ENCODE measurements around the gene IRF7.
"Not testable (repeated sequence)": the region's sequence is repeated elsewhere in the genome, so short reads cannot be mapped to it uniquely, and the experiment has no call there.

Gene IRF7

DNA sequence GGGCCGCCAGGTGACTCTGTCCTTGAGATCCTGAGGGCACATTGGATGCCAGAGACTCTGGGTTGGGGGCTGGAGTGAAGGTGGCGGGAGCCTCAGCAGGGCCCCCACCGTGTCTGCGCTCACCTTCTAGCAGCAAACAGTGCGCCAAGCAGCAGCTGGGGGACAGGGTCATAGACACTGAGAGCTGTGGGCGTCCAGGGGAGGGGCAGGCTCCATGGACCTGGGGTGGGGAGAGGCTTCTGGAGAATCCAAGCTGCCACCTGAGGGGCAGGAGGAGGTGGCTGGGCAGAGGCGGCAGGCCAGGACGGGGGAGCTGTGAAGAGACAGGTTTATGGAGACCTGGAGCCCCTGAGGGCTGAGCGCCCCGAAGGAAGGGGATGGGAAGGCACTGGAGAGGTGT, 31.5 kb downstream of the IRF7 start:
- in situ Hi-C loops (cut with MboI; ENCODE audit: low sequenced_read_pairs) = no loop called here

DNA sequence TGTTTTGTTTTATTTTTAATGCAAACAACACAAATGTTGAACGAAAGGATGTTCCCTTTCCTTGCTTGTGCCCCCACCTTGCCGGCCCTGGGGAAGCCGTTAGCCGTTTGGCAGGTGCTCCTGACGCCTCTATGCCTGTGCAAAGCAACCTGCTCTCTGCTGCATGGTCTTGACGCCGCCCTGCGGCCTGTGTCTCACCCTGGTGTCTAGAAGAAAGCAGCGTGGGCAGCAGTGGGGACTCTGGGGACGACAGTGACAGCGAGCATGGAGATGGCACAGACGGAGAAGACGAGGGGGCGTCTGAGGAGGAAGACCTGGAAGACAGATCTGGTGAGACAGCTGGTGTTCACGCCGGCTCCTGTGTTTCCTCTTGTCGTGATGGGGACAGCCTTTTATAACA, 34.0 kb downstream of the IRF7 start:
- in situ Hi-C loops (cut with MboI; ENCODE audit: low sequenced_read_pairs) = no loop called here

DNA sequence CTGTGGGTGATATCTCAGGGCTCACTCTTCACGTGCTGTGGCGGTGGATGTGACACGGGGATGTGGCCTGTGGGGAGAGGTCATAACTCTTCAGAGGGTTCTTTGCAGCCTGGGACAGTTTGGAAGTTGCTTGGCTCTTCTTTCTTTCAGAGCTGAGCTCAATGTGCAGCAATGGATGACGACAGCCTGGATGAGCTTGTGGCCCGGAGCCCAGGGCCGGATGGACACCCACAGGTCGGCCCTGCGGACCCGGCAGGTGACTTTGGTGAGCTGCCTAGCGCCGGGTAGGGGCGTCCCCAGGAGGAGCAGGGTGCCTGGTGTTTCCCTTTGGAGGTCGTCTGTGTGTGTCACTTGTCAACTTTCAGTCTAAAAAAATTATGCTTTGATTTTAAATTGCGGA, 34.4 kb downstream of the IRF7 start:
- in situ Hi-C loops (cut with MboI; ENCODE audit: low sequenced_read_pairs) = no loop called here

DNA sequence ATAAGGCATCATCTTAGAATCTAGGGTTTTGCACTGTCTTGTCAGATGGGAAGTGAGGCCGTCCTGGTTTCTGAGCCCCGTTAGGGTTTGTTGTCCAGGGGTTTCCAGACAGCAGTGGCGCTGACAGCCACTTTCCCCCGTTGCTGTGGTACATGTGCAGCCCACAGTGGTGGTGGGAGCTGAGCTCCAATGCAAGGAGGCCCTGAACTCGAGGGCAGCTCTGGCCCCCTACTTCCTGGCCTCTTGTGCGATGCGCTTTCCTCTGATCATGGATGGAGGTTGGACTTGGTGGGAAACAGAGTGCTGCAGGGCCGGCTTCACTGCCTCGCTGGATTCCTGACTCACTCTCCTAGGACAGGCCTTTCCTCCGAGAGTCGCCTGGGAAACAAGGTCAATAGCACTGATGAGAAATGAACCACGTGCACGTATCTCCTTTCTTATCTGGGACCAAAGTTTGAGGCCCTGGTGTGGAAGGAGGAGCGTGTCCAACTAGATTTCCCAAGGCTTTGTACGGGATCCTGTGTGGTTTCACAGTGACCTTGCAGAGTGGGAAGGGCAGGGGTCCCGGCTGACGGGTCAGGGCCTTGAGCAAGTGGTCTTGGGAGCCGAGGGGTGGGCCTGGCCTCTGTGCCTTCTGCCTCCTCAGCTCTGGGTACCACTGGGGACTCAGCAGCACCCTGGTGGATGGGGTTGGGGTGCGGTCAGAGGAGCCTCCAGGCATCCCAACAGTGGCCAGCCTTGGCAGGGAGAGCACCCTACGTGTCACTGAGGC, 35.7 kb downstream of the IRF7 start:
- in situ Hi-C loops (cut with MboI; ENCODE audit: low sequenced_read_pairs) = no loop called here

GRCh38 chr11:578276-579035, 37.3 kb downstream of the IRF7 start:
- in situ Hi-C loops (cut with MboI; ENCODE audit: low sequenced_read_pairs) = no loop called here

DNA sequence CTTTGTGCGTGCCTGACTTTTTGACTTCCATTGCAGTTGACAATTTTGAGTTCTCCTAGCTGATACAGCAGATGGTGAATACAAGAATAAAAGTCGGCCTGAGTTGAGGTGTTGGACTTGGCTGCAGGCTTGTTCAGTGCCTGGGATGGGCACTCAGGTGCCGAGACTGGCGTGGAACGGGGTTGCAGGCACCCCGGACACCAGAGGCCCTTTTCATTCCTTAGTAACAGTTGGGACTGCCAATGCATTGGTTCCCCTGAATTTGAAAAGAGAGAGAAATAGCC, 38.2 kb downstream of the IRF7 start:
- in situ Hi-C loops (cut with MboI; ENCODE audit: low sequenced_read_pairs) = no loop called here

- in situ Hi-C loops (cut with MboI; ENCODE audit: low sequenced_read_pairs) = no loop called here
Measured at GRCh38 chr11:576811-577610, 38.7 kb downstream of the IRF7 start.

- in situ Hi-C loops (cut with MboI; ENCODE audit: low sequenced_read_pairs) = no loop called here
Measured at GRCh38 chr11:575996-576768, 39.6 kb downstream of the IRF7 start, which contains the start of gene PHRF1. PHRF1 (plus strand) TSS chr11:576470; CDS start chr11:581513, 5,043 bp downstream.

DNA sequence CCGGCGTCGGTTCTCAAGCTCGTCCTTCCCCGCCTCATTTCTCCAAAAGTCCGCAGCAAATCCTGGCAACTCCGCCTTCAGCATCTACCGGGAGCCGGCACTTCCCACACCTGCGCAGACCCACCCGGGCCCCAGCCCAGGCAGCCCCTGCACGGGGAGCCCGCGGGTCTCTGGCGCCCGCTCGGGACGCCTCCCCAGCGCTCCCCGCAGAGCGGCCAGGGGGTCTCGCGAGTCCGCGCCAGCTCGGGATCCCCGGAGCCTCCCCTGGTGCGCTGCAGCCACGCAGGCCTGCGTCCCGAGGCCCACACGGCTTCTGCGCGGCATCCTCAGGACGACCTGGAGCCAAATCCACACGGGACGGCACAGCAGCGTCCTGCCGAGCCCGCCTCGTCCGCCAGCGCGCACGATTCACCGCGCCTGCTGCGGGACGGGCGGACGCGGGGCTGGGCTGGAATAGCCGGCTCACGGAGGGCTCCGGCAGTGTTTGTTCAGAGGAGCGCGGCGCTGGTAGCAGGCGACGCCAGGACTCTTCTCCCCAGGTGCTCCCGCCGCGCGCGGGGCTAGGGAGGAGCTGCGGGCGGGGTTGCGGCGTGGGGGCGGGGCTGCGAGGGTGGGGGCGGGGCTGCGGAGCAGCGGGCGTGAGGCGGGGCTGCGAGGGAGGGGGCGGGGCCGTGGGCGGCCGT, 40.3 kb downstream of the IRF7 start:
- in situ Hi-C loops (cut with MboI; ENCODE audit: low sequenced_read_pairs) = no loop called here

- in situ Hi-C loops (cut with MboI; ENCODE audit: low sequenced_read_pairs) = no loop called here
Measured at GRCh38 chr11:574632-575312, 41.0 kb downstream of the IRF7 start.

GRCh38 chr11:574031-574570, 41.6 kb downstream of the IRF7 start:
- in situ Hi-C loops (cut with MboI; ENCODE audit: low sequenced_read_pairs) = not testable (repeated sequence)

GRCh38 chr11:573146-573759, 42.5 kb downstream of the IRF7 start:
- in situ Hi-C loops (cut with MboI; ENCODE audit: low sequenced_read_pairs) = no loop called here

- in situ Hi-C loops (cut with MboI; ENCODE audit: low sequenced_read_pairs) = no loop called here
Measured at GRCh38 chr11:571802-572185, 44.0 kb downstream of the IRF7 start.

- in situ Hi-C loops (cut with MboI; ENCODE audit: low sequenced_read_pairs) = no loop called here
Measured at GRCh38 chr11:569158-569885, 46.4 kb downstream of the IRF7 start.

- in situ Hi-C loops (cut with MboI; ENCODE audit: low sequenced_read_pairs) = no loop called here
Measured at GRCh38 chr11:568306-569157, 47.2 kb downstream of the IRF7 start.

DNA sequence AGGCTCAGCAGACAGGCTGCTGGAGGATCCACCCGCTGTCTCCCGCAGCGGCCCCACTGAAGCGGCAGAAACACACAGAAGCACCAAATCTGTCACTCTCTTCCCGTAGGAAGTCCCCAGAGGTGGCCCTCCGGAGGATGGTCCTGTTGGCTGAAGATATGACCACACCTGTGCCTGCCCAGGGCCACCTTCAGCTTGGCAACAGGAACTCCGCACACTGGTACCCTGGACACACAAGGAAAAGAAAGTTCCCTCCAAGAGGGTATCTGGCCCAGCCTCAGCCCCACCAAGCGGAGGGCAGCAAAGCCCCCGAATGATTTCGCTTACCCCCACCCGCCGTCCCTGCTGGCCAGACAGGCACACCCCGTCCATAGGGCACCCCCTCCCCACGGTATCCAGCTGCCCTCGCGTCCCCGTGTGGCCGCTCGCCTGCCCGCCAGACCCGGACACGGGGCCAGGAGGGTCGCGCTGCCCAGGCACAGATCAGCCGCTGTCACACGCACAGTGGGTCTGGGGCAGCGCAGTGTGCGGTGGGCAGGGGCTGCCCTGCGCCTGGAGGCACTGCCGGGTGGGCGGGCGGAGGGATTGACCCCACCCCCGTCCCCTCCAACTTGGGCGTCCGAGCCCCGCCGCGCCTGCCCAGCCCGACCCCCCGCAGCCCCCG, 48.0 kb downstream of the IRF7 start:
- in situ Hi-C loops (cut with MboI; ENCODE audit: low sequenced_read_pairs) = no loop called here

- in situ Hi-C loops (cut with MboI; ENCODE audit: low sequenced_read_pairs) = no loop called here
Measured at GRCh38 chr11:567011-567628, 48.6 kb downstream of the IRF7 start.
